HL-60 (cell line): ENCODE data around the gene FOXJ3.

Experiments
- DNase-seq, 2 experiments: peaks; one replicate each; pipeline ENCODE4 v3.0.0-alpha.2; 2010 to 2020; ENCODE audit warnings: low read depth in 1 of 2, low spot score in 1 of 2
- H3K27ac ChIP-seq: fragments of 250-450 bp; sonication (Bioruptor Pico); replicated peaks from 2 replicates; pipeline ENCODE4 v1.5.1; 2020; ENCODE audit warnings: mild to moderate bottlenecking, moderate library complexity
- H3K27me3 ChIP-seq: fragments of 250-450 bp; sonication (Bioruptor Pico); 2 replicates; pipeline ENCODE4 v1.5.1; 2021; ENCODE audit warnings: mild to moderate bottlenecking, moderate library complexity; ENCODE audit not compliant: insufficient read depth, poor library complexity, severe bottlenecking
- H3K4me3 ChIP-seq: replicated peaks from 2 replicates; pipeline ENCODE4 v1.5.1; 2011; ENCODE audit warnings: mild to moderate bottlenecking, control low read depth, low read length; ENCODE audit not compliant: insufficient read depth
- CTCF ChIP-seq: IDR thresholded peaks from one replicate; pipeline ENCODE4 v1.5.1; 2011; ENCODE audit warnings: low read length, control low read depth, inconsistent platforms; ENCODE audit not compliant: insufficient read depth
- GABPA ChIP-seq: IDR thresholded peaks from 2 replicates; pipeline ENCODE4 v1.6.1; 2012; ENCODE audit warnings: low read depth
- POLR2AphosphoS5 ChIP-seq: IDR thresholded peaks from 2 replicates; pipeline ENCODE4 v1.6.1; 2012; ENCODE audit warnings: low read depth
- SPI1 ChIP-seq: IDR thresholded peaks from 2 replicates; pipeline ENCODE4 v1.6.1; 2012; ENCODE audit warnings: low read depth, mild to moderate bottlenecking, borderline replicate concordance
- TF ChIP-seq, protein P1 (sequence below): IDR thresholded peaks from 2 replicates; pipeline ENCODE4 v1.6.1; 2012; ENCODE audit warnings: low read depth; ENCODE audit not compliant: insufficient replicate concordance

FOXJ3 gene

GRCh38 chr1:42324398-42325013, 10.5 kb downstream of the FOXJ3 start:
- no peak for DNase-seq
- Histone ChIP-seq H3K4me3 (no peak overlapping the region), H3K27me3 (no peaks in the 10 kb centered on the region), H3K27ac (no peak overlapping the region)
- TF ChIP-seq POLR2AphosphoS5 (no peak), CTCF (no peak), GABPA (no peak), SPI1 (no peak)
- TF ChIP-seq, protein P1, sequence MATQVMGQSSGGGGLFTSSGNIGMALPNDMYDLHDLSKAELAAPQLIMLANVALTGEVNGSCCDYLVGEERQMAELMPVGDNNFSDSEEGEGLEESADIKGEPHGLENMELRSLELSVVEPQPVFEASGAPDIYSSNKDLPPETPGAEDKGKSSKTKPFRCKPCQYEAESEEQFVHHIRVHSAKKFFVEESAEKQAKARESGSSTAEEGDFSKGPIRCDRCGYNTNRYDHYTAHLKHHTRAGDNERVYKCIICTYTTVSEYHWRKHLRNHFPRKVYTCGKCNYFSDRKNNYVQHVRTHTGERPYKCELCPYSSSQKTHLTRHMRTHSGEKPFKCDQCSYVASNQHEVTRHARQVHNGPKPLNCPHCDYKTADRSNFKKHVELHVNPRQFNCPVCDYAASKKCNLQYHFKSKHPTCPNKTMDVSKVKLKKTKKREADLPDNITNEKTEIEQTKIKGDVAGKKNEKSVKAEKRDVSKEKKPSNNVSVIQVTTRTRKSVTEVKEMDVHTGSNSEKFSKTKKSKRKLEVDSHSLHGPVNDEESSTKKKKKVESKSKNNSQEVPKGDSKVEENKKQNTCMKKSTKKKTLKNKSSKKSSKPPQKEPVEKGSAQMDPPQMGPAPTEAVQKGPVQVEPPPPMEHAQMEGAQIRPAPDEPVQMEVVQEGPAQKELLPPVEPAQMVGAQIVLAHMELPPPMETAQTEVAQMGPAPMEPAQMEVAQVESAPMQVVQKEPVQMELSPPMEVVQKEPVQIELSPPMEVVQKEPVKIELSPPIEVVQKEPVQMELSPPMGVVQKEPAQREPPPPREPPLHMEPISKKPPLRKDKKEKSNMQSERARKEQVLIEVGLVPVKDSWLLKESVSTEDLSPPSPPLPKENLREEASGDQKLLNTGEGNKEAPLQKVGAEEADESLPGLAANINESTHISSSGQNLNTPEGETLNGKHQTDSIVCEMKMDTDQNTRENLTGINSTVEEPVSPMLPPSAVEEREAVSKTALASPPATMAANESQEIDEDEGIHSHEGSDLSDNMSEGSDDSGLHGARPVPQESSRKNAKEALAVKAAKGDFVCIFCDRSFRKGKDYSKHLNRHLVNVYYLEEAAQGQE: no peak

DNA sequence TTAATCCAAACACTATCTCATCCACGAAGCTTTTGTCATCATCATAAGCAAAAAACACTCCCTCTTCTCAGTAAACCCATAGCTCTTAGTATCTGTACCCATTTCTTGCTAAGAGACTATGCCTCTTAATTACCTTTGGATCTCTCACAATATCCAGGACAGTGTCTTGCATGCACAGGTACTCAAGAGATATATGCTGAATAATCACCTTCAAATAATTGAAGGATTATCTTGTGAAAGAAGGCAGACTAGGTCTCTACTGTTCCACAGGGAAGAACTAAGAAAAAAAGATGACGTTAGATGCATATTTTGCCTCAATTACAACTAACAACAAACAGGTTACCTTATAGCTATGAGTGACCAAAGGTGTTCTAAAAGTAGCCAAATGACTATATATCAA, 11.5 kb downstream of the FOXJ3 start:
- DNase-seq: no peak
- no peak for TF ChIP-seq SPI1
- TF ChIP-seq CTCF: no peak
- no peak for TF ChIP-seq POLR2AphosphoS5
- TF ChIP-seq, protein P1: no peak
- TF ChIP-seq GABPA: no peak
- Histone ChIP-seq H3K27ac (no peak overlapping the region), H3K4me3 (no peak overlapping the region), H3K27me3 (no peaks in the 10 kb centered on the region)

DNA sequence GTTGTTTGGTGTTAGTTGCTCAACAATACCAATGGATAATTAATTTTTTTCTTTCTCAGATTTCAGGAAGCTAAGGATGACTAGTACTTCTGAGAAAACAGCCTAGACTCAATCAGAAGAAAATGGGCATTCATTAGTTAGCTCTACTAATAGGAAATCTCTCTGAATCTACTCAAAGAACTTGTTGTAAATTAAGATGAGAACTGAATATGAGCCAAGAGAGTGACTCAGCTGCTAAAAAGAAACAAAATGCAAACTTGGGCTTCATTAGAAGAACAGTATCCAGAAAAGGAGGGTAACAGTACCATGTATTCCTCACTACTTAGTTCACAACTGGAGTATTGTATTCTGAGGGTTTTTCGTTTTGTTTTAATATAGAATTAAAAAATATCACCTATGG, 12.5 kb downstream of the FOXJ3 start:
- Histone ChIP-seq H3K27me3 (no peaks in the 10 kb centered on the region), H3K27ac (no peak overlapping the region), H3K4me3 (no peak overlapping the region)
- DNase-seq: no peak
- TF ChIP-seq POLR2AphosphoS5 (no peak), CTCF (no peak), GABPA (no peak), SPI1 (no peak)
- TF ChIP-seq, protein P1: no peak
